Erythroblast (primary cell): ENCODE data around the gene DNER.

Experiments
- GATA1 ChIP-seq: IDR thresholded peaks from 2 replicates; pipeline ENCODE4 v1.6.1; 2011; ENCODE audit warnings: low read depth, mild to moderate bottlenecking, control low read depth, low read length, moderate library complexity
- POLR2A ChIP-seq: IDR thresholded peaks from 2 replicates; pipeline ENCODE4 v1.6.1; 2011; ENCODE audit warnings: mild to moderate bottlenecking, low read length

GRCh38 chr2:229419158-229419557 lies 295.2 kb downstream of the DNER start:
- TF ChIP-seq POLR2A (no peak), GATA1 (no peak)
